AG04449 (cell line): ENCODE results near the gene SAMM50.
A peak's percentile ranks its signal among the peaks of the same experiment; 100 is the strongest.

Experiments used
- CTCF ChIA-PET: fragments of 350-600 bp; formaldehyde crosslinking; extraction: SDS; loops from one replicate; lab custom pipeline; 2021; ENCODE audit warnings: antibody characterized with exemption; lab: Yijun Ruan, JAX
- POLR2A ChIA-PET: fragments of 400-600, 350-600 bp; formaldehyde crosslinking; extraction: SDS; loops from one replicate; lab custom pipeline; 2020; ENCODE audit warnings: antibody characterized with exemption, inconsistent platforms; lab: Yijun Ruan, JAX
- DNase-seq: peaks from one replicate; pipeline ENCODE4 v3.0.0-alpha.2; 2010; ENCODE audit warnings: low read depth, low spot score
- H3K4me3 ChIP-seq: 2 replicates; pipeline ENCODE4 v1.5.1; 2011; ENCODE audit warnings: low read depth, mild to moderate bottlenecking, control low read depth, low read length
- TF ChIP-seq, protein P1 (sequence below): IDR thresholded peaks from one replicate; pipeline ENCODE4 v1.5.1; 2011; ENCODE audit warnings: mild to moderate bottlenecking, moderate library complexity, low read length, control low read depth, inconsistent platforms; ENCODE audit not compliant: insufficient read depth; ENCODE audit errors: missing control alignments

SAMM50 gene

DNA sequence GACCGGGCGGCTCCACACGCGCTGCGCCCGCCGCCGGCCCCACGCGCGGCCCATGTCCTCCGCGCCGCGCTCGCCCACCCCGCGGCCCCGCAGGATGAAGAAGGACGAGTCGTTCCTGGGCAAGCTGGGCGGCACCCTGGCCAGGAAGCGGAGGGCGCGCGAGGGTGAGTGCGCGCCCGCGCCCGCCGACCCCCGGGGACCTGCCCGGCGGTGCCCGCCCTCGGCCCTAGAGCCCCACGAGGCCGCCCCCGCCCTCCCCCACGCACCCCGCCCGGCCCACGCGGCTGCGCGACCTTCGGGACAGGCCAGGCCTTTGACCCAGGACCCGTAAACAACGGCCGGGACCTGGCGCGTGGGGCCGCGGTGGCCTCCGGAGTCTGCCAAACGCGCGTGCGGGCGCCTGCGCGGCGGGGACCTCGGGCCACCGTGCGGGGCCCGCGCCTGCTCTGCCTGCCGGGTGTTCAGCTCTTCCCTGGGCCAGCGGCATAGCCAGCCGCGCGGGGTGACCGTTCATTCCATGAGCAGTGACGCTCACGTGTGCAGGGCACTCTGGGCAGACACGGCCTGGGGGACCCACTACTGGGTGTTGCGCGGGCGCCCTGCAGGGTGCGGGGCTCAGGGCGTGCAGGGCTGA is 69.2 kb downstream of the SAMM50 start, which contains the start of gene PARVB:
TSS of gene PARVB (plus strand) at position 15 of the 634 bp plus-strand sequence. CDS start at position 53, 38 bp downstream.
- CTCF ChIA-PET = interaction anchor here (1.1 kb wide), 1 partner anchor 10 kb away, joined by 3 read pairs; no protein-coding TSS in a partner anchor
- H3K4me3 ChIP-seq = peak within 1 kb of the TSS; percentile 68
- no peak for DNase-seq
- TF ChIP-seq, protein P1, sequence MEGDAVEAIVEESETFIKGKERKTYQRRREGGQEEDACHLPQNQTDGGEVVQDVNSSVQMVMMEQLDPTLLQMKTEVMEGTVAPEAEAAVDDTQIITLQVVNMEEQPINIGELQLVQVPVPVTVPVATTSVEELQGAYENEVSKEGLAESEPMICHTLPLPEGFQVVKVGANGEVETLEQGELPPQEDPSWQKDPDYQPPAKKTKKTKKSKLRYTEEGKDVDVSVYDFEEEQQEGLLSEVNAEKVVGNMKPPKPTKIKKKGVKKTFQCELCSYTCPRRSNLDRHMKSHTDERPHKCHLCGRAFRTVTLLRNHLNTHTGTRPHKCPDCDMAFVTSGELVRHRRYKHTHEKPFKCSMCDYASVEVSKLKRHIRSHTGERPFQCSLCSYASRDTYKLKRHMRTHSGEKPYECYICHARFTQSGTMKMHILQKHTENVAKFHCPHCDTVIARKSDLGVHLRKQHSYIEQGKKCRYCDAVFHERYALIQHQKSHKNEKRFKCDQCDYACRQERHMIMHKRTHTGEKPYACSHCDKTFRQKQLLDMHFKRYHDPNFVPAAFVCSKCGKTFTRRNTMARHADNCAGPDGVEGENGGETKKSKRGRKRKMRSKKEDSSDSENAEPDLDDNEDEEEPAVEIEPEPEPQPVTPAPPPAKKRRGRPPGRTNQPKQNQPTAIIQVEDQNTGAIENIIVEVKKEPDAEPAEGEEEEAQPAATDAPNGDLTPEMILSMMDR = no peak
- POLR2A ChIA-PET = interaction anchor here (1.2 kb wide), 1 partner anchor 8 kb away, joined by 4 read pairs; no protein-coding TSS in a partner anchor

DNA sequence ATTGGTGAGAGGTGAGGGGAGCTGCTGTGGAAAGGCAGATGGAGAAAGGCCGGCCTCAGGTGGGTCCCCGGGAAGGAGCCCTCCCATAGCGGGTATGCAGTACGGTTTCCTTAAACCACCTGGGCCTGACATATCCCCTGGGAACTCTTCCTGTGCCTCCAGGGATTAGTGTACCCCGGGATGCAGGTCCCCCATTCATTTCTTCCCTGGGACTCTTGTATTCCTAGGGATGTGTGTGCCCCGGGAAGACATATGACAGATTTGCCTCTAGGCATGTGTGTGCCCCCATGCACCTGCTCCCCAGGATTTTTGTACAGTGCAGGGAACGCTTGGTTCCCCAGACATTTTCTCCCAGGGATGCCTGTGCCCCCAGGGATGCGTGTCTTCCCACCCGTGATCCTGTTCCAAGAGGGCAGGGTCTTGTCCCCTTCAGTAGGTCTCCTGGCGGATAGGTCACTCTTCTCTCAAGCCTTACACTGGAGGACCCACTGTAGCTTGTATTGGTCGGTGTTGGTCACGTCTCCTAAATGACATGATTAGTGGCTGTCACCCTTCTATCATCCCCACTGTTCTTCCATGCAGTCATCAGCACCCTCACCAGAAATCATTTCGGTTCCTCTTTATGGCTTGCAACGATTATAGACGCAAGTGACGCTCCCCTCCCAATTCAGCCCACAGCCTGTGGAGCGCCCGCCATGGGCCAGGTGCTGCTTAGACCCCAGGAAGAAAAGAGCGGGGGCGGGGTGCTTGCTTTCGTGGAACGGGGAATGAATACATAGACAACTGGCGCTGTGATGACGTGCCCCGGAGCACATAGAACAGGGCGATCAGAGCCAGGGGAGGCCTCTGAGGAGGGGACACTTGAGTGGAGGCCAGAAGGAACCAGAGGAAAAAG is 70.2 kb downstream of the SAMM50 start:
- ChIA-PET POLR2A (no interaction called here), CTCF (no interaction called here)
- no peak for DNase-seq
- TF ChIP-seq, protein P1 = no peak
- H3K4me3 ChIP-seq = peak overlapping the region; percentile 68; the same call in 1 of the 2 replicates

DNA sequence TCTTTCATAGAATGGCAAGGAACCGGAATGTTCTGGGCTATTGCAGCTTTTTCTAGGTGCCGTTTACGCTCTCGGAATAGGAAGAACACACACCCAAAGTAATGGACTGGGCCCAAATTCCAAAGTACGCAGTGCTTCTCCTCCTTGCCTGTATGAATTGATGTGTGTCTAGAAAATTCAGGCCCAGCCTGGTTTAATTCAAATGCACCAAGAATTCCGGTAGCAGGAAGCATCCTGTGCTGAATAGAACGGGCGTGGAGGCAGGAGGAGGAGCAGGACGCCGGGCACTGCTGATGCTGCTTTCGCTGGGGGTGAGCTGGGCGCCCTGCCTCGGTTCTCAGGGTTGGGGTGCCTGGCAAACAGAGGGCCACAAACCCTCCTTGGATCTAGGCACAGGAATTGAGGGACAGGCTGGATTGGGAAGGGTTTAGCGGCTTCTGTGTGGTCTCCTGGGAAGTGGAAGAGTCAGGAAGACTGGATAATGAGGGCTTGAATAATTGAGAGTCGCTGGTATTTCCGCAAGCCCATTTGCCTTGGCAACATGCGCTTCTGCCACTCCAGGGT is 70.9 kb downstream of the SAMM50 start:
- CTCF ChIA-PET = interaction anchor here (1.2 kb wide), 1 partner anchor 32 kb away, joined by 7 read pairs; no protein-coding TSS in a partner anchor
- TF ChIP-seq, protein P1 = no peak
- POLR2A ChIA-PET = interaction anchor here (1.3 kb wide), 1 partner anchor 11 kb away, joined by 3 read pairs; no protein-coding TSS in a partner anchor
- H3K4me3 ChIP-seq = no peak overlapping the region
- no peak for DNase-seq

DNA sequence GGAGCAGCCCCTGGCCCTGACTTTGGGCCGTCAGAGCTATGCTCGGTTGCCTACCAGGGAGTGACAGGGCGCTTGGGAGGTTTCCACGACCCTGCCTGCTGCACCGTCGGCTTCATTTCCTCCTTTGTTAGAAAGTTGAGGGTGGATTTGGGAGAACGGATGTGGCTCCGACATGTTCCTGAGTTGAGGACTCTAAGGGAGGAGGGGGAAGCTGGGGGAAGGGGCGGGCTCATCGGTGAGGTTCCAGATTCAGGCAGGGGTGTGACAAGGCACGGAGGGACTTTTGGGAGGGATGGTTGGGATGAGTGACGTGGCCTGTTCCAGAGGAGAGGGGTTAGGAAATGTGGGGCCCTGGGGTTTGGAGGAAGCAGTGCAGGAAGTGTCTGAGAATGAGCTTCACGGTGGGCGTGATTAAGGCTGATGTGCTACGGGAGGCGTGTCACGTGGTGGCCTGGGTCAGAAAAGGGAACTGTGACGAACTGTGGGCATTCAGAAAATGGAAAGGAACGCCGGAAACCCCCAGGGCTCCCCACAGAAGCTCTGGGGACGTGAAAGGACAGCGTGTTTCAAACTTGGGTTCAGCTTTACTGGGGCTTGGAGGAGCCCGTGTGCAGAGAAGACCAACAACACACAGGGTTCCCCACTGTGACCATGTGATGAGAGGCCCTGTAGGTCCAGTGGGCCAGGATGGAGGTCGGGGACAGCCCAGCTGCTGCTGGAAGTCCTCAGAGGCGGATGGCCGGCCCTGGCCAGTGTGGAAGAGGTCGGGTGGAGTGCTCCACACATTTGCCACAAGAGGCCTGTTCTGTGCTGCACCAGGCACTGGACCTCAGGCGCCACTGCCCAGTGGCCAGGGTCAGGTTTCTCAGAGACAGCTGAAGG is 71.6 kb downstream of the SAMM50 start:
- no peak overlapping the region for H3K4me3 ChIP-seq

DNA sequence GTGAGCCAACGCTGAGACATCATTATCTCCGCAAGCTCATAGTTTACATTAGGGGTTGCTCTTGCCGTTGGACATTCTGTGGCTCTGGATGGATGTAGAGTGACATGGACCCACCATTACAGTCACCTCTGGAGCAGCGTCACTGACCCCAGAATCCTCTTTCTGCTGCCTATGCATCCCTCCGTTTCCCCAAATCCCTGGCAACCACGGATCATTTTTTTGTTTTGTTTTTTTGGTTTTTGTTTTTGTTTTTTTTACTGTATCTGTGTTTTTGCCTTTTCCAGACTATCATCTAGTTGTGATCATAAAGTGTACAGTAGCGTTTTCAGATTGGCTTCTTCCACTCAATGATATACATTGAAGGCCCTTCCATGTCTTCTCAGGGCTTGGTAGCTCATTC is 72.8 kb downstream of the SAMM50 start:
- TF ChIP-seq, protein P1 = no peak
- ChIA-PET POLR2A (no interaction called here), CTCF (interaction anchor here (0.7 to 1.1 kb wide), 2 partner anchors 11 to 54 kb away, joined by 3 to 4 read pairs; no protein-coding TSS in a partner anchor)
- no peak overlapping the region for H3K4me3 ChIP-seq
- DNase-seq = no peak

More for the DNA sequence above, 71.6 kb downstream of the SAMM50 start:
- POLR2A ChIA-PET = interaction anchor here (1.3 kb wide), 1 partner anchor 11 kb away, joined by 3 read pairs; no protein-coding TSS in a partner anchor
- CTCF ChIA-PET = interaction anchor here (1.1 to 1.2 kb wide), 2 partner anchors 33 to 55 kb away, joined by 4 to 7 read pairs; no protein-coding TSS in a partner anchor
- TF ChIP-seq, protein P1 = no peak
- DNase-seq = no peak
